Transverse colon (tissue), 4 donors: Measurements from ENCODE around the gene PGS1. TPM values are rescaled to one million over a fixed set of nuclear protein-coding genes. Genes with fewer than 3 reads are reported as not detected.

Source experiments
- DNase-seq: peaks from one replicate; pipeline ENCODE4 v3.0.0-alpha.2; 2019
- H3K27ac ChIP-seq, 4 donors: fragments of 200-600 bp; sonication (generic); 2 replicates each; pipeline ENCODE4 v1.5.1; 2016 to 2018; ENCODE audit warnings: inconsistent platforms in 4 of 4
- H3K27me3 ChIP-seq: fragments of 200-600 bp; sonication (generic); 2 replicates; pipeline ENCODE4 v1.5.1; 2017; ENCODE audit warnings: inconsistent platforms
- H3K36me3 ChIP-seq, 4 donors: fragments of 200-600 bp; sonication (generic); 2 replicates each; pipeline ENCODE4 v1.5.1; 2017 to 2019; ENCODE audit warnings: inconsistent platforms in 4 of 4
- H3K4me1 ChIP-seq, 4 donors: fragments of 200-600 bp; sonication (generic); 2 replicates each; pipeline ENCODE4 v1.5.1; 2017 to 2020; ENCODE audit warnings: inconsistent platforms in 4 of 4
- H3K4me3 ChIP-seq, 4 donors: fragments of 200-600 bp; sonication (generic); 1 replicate in 1 of 4; 2 replicates in 3 of 4; pipeline versions ENCODE4 v1.5.1 to v1.6.1; 2017 to 2019; ENCODE audit warnings: inconsistent platforms in 4 of 4
- H3K9me3 ChIP-seq, 2 donors: fragments of 200-600 bp; sonication (generic); 2 replicates each; pipeline ENCODE4 v1.5.1; 2017 to 2019; ENCODE audit warnings: inconsistent platforms in 2 of 2
- CTCF ChIP-seq, 5 experiments: fragments of 200-600 bp in 3 of 5; fragments of 450-650 bp in 2 of 5; sonication (generic) in 3 of 5; IDR thresholded peaks; 1 replicate in 2 of 5; 2 replicates in 3 of 5; pipeline ENCODE4 v1.5.1; 2016 to 2017; ENCODE audit warnings: antibody characterized with exemption in 5 of 5, inconsistent platforms in 3 of 5, mild to moderate bottlenecking in 2 of 5, moderate library complexity in 1 of 5
- EP300 ChIP-seq: sonication (generic); formaldehyde crosslinking; IDR thresholded peaks from one replicate; pipeline ENCODE4 v1.6.1; 2017; ENCODE audit warnings: antibody characterized with exemption, low read depth
- POLR2A ChIP-seq: fragments of 450-650 bp; IDR thresholded peaks from one replicate; pipeline ENCODE4 v1.6.1; 2016; ENCODE audit warnings: antibody characterized with exemption, mild to moderate bottlenecking, moderate library complexity
- POLR2AphosphoS5 ChIP-seq, 3 donors: sonication (generic); formaldehyde crosslinking; IDR thresholded peaks; one replicate each; pipeline ENCODE4 v1.6.1; 2016; ENCODE audit warnings: antibody characterized with exemption in 3 of 3
- WGBS, 2 donors: methylation state at CpG; one replicate each; pipeline ENCODE4 v1.1.5; 2018; ENCODE audit warnings: low coverage in 1 of 2; 5-methylcytosine and 5-hydroxymethylcytosine counted together
- in situ Hi-C, 4 donors: fragments of 200-750 bp; cut with MboI; loops; one replicate each; pipeline versions ENCODE4 v1.15.0 to v1.15.1; 2017; ENCODE audit warnings: low sequenced_read_pairs in 3 of 4, low pct_ligation_motif_present in 1 of 4, low pct_unique_long_range_greater_than_20kb in 1 of 4
- intact Hi-C: fragments of 100-400 bp; cut with DNase I; formaldehyde crosslinking; loops from one replicate; pipeline ENCODE4 v1.15.1; 2023; ENCODE audit warnings: low total_unique reads
- total RNA-seq, 4 donors: library from RNA; depleted of rRNA; stranded (reverse); fragments of >200 nt; gene quantifications; one replicate each; pipeline ENCODE4 v1.1.0, GENCODE V29; 2016

Gene PGS1
- total RNA-seq, 4 donors from 2014 or later, result 32.1 to 77.6 (median 60.1) TPM

- no peak for TF ChIP-seq POLR2AphosphoS5 (IDR thresholded peaks at IDR 0.05)
- TF ChIP-seq EP300, result no peak
- no peak for TF ChIP-seq POLR2A
- no peak for TF ChIP-seq CTCF (IDR thresholded peaks at IDR 0.05)
- Histone ChIP-seq H3K4me1 (peaks cover 1 to 11% (median 6%) of the 10 kb centered on the region in 4 donors), H3K4me3 (no peak overlapping the region), H3K27ac (peak overlapping the region in 3 of 4 donors; percentile 63 to 93 (median 67)), H3K9me3 (no peaks in the 10 kb centered on the region), H3K27me3 (no peaks in the 10 kb centered on the region), H3K36me3 (no peaks in the 10 kb centered on the region)
- in situ Hi-C loops, result no loop called here
- intact Hi-C loops, result no loop called here
- WGBS, 2 donors, result 70 to 72% methylated on average over 3 to 6 of the region's 6 CpGs
- no peak for DNase-seq
These were observed 4.3 kb upstream of the PGS1 start for GRCh38 chr17:78374189-78374588.

- DNase-seq, result no peak
- H3K4me3 ChIP-seq, result no peak overlapping the region
- in situ Hi-C loops (no loop called here), intact Hi-C loops (no loop called here)
- TF ChIP-seq CTCF (IDR thresholded peaks at IDR 0.05), result no peak
- TF ChIP-seq POLR2AphosphoS5 (IDR thresholded peaks at IDR 0.05), result no peak
- no peak for TF ChIP-seq EP300
- TF ChIP-seq POLR2A, result no peak
- H3K9me3 ChIP-seq, result no peaks in the 10 kb centered on the region
- H3K4me1 ChIP-seq, result peaks cover 7 to 16% (median 11%) of the 10 kb centered on the region in 4 donors
- H3K27me3 ChIP-seq, result no peaks in the 10 kb centered on the region
- no peaks in the 10 kb centered on the region for H3K36me3 ChIP-seq
- peak overlapping the region; percentile 63 to 93 (median 66) for H3K27ac ChIP-seq
- WGBS, 2 donors, result 80 to 83% methylated on average over 9 to 14 of the region's 14 CpGs
These were observed 3.7 kb upstream of the PGS1 start for GRCh38 chr17:78374631-78375274.

GRCh38 chr17:78375401-78376151 is 2.9 kb upstream of the PGS1 start:
- in situ Hi-C loops, result no loop called here
- Histone ChIP-seq H3K27me3 (no peaks in the 10 kb centered on the region), H3K36me3 (no peaks in the 10 kb centered on the region), H3K4me1 (peaks cover 8 to 24% (median 20%) of the 10 kb centered on the region in 4 donors), H3K27ac (peak overlapping the region; percentile 63 to 93 (median 66)), H3K4me3 (no peak overlapping the region), H3K9me3 (no peaks in the 10 kb centered on the region)
- TF ChIP-seq POLR2AphosphoS5 (IDR thresholded peaks at IDR 0.05) (peak; percentile 73 to 85 (median 80)), CTCF (IDR thresholded peaks at IDR 0.05) (no peak)
- DNase-seq, result no peak
- WGBS, 2 donors, result 49 to 79% methylated on average over 2 to 9 of the region's 9 CpGs
- intact Hi-C loops, result no loop called here

- peaks cover 12 to 30% (median 25%) of the 10 kb centered on the region in 4 donors for H3K4me1 ChIP-seq
- intact Hi-C loops, result no loop called here
- no peaks in the 10 kb centered on the region for H3K9me3 ChIP-seq
- no peak for DNase-seq
- TF ChIP-seq CTCF (IDR thresholded peaks at IDR 0.05) (no peak), POLR2A (no peak), POLR2AphosphoS5 (IDR thresholded peaks at IDR 0.05) (no peak), EP300 (no peak)
- H3K4me3 ChIP-seq, result no peak overlapping the region
- H3K27me3 ChIP-seq, result no peaks in the 10 kb centered on the region
- in situ Hi-C loops, result no loop called here
- WGBS, 2 donors, result 87 to 92% methylated on average over 4 to 5 of the region's 5 CpGs
- no peaks in the 10 kb centered on the region for H3K36me3 ChIP-seq
- H3K27ac ChIP-seq, result peak overlapping the region; percentile 63 to 93 (median 66)
These were observed 2.3 kb upstream of the PGS1 start for GRCh38 chr17:78376161-78376560.
